Gastroesophageal sphincter (tissue), 4 donors: ENCODE results near the gene C5. TPM values are rescaled to one million over a fixed set of nuclear protein-coding genes. Genes with fewer than 3 reads are reported as not detected.

Experiments used
- ATAC-seq: fragments of 150-250 bp; one replicate; pipeline ENCODE4 v1.9.1; 2016; ENCODE audit warnings: mild to moderate bottlenecking, moderate library complexity
- H3K27ac ChIP-seq, 4 donors: fragments of 200-600 bp; sonication (generic) in 3 of 4; 1 replicate in 3 of 4; 2 replicates in 1 of 4; pipeline ENCODE4 v1.5.1; 2016 to 2019
- H3K27me3 ChIP-seq: fragments of 200-600 bp; sonication (generic); one replicate; pipeline ENCODE4 v1.5.1; 2019
- H3K36me3 ChIP-seq, 2 donors: fragments of 200-600 bp; sonication (generic); one replicate each; pipeline ENCODE4 v1.5.1; 2019; ENCODE audit warnings: control low read depth in 1 of 2
- H3K4me1 ChIP-seq, 3 donors: fragments of 200-600 bp; sonication (generic); 1 replicate in 2 of 3; 2 replicates in 1 of 3; pipeline ENCODE4 v1.5.1; 2016 to 2019; ENCODE audit warnings: control low read depth in 2 of 3
- H3K4me3 ChIP-seq, 2 donors: fragments of 200-600 bp; sonication (generic); one replicate each; pipeline ENCODE4 v1.5.1; 2019; ENCODE audit warnings: mild to moderate bottlenecking in 1 of 2, moderate library complexity in 1 of 2
- H3K9me3 ChIP-seq, 3 donors: fragments of 200-600 bp; sonication (generic); one replicate each; pipeline ENCODE4 v1.5.1; 2017 to 2019; ENCODE audit warnings: control low read depth in 2 of 3
- CTCF ChIP-seq, 4 experiments: fragments of 200-600 bp in 2 of 4; fragments of 450-650 bp in 2 of 4; sonication (generic) in 1 of 4; IDR thresholded peaks; one replicate each; pipeline ENCODE4 v1.5.1; 2017 to 2019; ENCODE audit warnings: antibody characterized with exemption in 4 of 4, mild to moderate bottlenecking in 2 of 4, moderate library complexity in 2 of 4
- EP300 ChIP-seq: sonication (generic); formaldehyde crosslinking; IDR thresholded peaks from one replicate; pipeline ENCODE4 v1.6.1; 2017; ENCODE audit warnings: antibody characterized with exemption, mild to moderate bottlenecking
- POLR2A ChIP-seq, 2 donors: fragments of 450-650 bp; IDR thresholded peaks; one replicate each; pipeline ENCODE4 v1.6.1; 2017; ENCODE audit warnings: antibody characterized with exemption in 2 of 2, mild to moderate bottlenecking in 2 of 2, moderate library complexity in 1 of 2
- POLR2AphosphoS5 ChIP-seq: sonication (generic); formaldehyde crosslinking; IDR thresholded peaks from one replicate; pipeline ENCODE4 v1.6.1; 2017; ENCODE audit warnings: antibody characterized with exemption
- WGBS, 2 donors: methylation state at CpG; one replicate each; pipeline ENCODE4 v1.1.5; 2018; ENCODE audit warnings: low coverage in 1 of 2; 5-methylcytosine and 5-hydroxymethylcytosine counted together
- total RNA-seq, 4 donors: library from RNA; depleted of rRNA; stranded (reverse); fragments of >200 nt; gene quantifications; one replicate each; pipeline ENCODE4 v1.1.0, GENCODE V29; 2016

The C5 gene
- total RNA-seq, 4 donors from 2014 or later, result 2.7 to 8.9 (median 6.3) TPM

GRCh38 chr9:121073038-121073437, 23.0 kb upstream of the C5 start:
- no peaks in the 10 kb centered on the region for H3K27me3 ChIP-seq
- H3K4me3 ChIP-seq, result peak overlapping the region in 1 of 2 donors; percentile 82
- peak; percentile 34 for ATAC-seq
- TF ChIP-seq CTCF (IDR thresholded peaks at IDR 0.05) (no peak), EP300 (no peak), POLR2A (IDR thresholded peaks at IDR 0.05) (no peak), POLR2AphosphoS5 (peak; percentile 51)
- H3K36me3 ChIP-seq, result no peaks in the 10 kb centered on the region
- H3K9me3 ChIP-seq, result no peaks in the 10 kb centered on the region
- peak overlapping the region in 3 of 4 donors; percentile 44 to 96 (median 92) for H3K27ac ChIP-seq
- 34 to 35% methylated on average over 4 of the region's 4 CpGs for WGBS, 2 donors
- peaks cover 2 to 33% (median 9%) of the 10 kb centered on the region in 3 donors for H3K4me1 ChIP-seq

DNA sequence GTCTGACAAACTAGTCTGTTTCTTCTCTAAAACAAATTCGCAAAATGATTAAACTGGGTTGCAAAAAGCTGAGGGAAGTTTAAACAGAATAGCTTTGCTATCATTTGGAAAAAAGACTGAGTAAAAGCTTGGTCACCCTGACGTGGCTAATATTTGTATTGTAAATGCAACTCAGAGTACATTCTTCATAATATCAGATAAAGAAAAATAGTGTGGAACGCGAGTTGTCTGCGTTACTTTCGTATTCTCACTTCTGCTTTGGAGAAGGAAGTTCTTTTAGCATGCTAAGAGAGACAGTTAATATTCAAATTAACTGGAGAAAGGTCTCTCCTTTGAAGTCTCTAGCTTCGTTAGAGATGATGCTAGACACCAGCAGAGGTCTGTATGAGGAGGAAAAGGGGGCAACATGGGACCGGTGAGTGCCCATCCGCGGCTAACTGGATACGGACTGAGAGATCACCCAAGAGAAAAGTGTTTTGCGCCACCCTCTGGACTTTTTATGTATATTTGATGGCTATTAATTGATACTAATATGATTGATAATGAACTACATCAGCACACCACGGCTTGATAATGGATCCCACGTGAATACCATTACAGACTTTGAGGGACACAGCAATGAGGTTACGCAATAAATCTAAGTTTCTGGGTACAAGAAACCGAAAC, 21.8 kb upstream of the C5 start:
- peaks cover 2 to 33% (median 9%) of the 10 kb centered on the region in 3 donors for H3K4me1 ChIP-seq
- H3K27ac ChIP-seq, result peak overlapping the region; percentile 32 to 96 (median 70)
- WGBS, 2 donors, result 36 to 51% methylated on average over 14 to 16 of the region's 16 CpGs
- TF ChIP-seq CTCF (IDR thresholded peaks at IDR 0.05) (peak in 2 of 4 experiments; percentile 21 to 41), POLR2A (IDR thresholded peaks at IDR 0.05) (no peak)
- peaks cover 0 to 5% of the 10 kb centered on the region in 2 donors for H3K36me3 ChIP-seq
- no peaks in the 10 kb centered on the region for H3K9me3 ChIP-seq
- no peaks in the 10 kb centered on the region for H3K27me3 ChIP-seq
- H3K4me3 ChIP-seq, result peak overlapping the region; percentile 41 to 47
- ATAC-seq, result no peak

- no peaks in the 10 kb centered on the region for H3K9me3 ChIP-seq
- WGBS, 2 donors, result 96% methylated on average over 2 of the region's 2 CpGs
- TF ChIP-seq POLR2A (IDR thresholded peaks at IDR 0.05) (no peak), CTCF (IDR thresholded peaks at IDR 0.05) (no peak), EP300 (no peak), POLR2AphosphoS5 (no peak)
- H3K4me1 ChIP-seq, result peaks cover 2 to 33% (median 9%) of the 10 kb centered on the region in 3 donors
- H3K4me3 ChIP-seq, result peak overlapping the region; percentile 41 to 47
- H3K36me3 ChIP-seq, result peaks cover 0 to 7% of the 10 kb centered on the region in 2 donors
- ATAC-seq, result no peak
- no peaks in the 10 kb centered on the region for H3K27me3 ChIP-seq
- H3K27ac ChIP-seq, result peak overlapping the region in 3 of 4 donors; percentile 48 to 96 (median 92)
Observed at GRCh38 chr9:121071370-121071755, 21.3 kb upstream of the C5 start.

- H3K27ac ChIP-seq, result no peak overlapping the region
- peaks cover 0 to 15% of the 10 kb centered on the region in 2 donors for H3K36me3 ChIP-seq
- no peak for ATAC-seq
- peaks cover 2 to 22% (median 9%) of the 10 kb centered on the region in 3 donors for H3K4me1 ChIP-seq
- no peak for TF ChIP-seq POLR2AphosphoS5
- TF ChIP-seq CTCF (IDR thresholded peaks at IDR 0.05), result no peak
- TF ChIP-seq POLR2A (IDR thresholded peaks at IDR 0.05), result no peak
- TF ChIP-seq EP300, result no peak
- WGBS, 2 donors, result 71 to 100% methylated on average over 1 of the region's 1 CpG
- H3K4me3 ChIP-seq, result no peak overlapping the region
- H3K27me3 ChIP-seq, result no peaks in the 10 kb centered on the region
- no peaks in the 10 kb centered on the region for H3K9me3 ChIP-seq
Observed at GRCh38 chr9:121069396-121069795, 19.3 kb upstream of the C5 start.

GRCh38 chr9:121067640-121068039, 17.6 kb upstream of the C5 start:
- Histone ChIP-seq H3K4me1 (peaks cover 0 to 5% (median 2%) of the 10 kb centered on the region in 3 donors), H3K9me3 (no peaks in the 10 kb centered on the region), H3K27ac (no peak overlapping the region), H3K27me3 (no peaks in the 10 kb centered on the region), H3K36me3 (peaks cover 0 to 15% of the 10 kb centered on the region in 2 donors), H3K4me3 (no peak overlapping the region)
- ATAC-seq, result no peak
- TF ChIP-seq POLR2A (IDR thresholded peaks at IDR 0.05) (no peak), POLR2AphosphoS5 (no peak), EP300 (no peak), CTCF (IDR thresholded peaks at IDR 0.05) (no peak)
- WGBS, 2 donors, result 80 to 88% methylated on average over 2 of the region's 2 CpGs
